Stomach (tissue), 9 donors: Measurements from ENCODE around the gene RNF220. TPM values are rescaled to one million over a fixed set of nuclear protein-coding genes. Genes with fewer than 3 reads are reported as not detected.

Experiments used
- DNase-seq, 2 donors: peaks; one replicate each; pipeline versions ENCODE4 v3.0.0 to v3.0.0-alpha.2; 2013 to 2019
- H3K27ac ChIP-seq, 5 donors: fragments of 200-600 bp in 4 of 5; sonication (generic) in 4 of 5; one replicate each; pipeline ENCODE4 v1.5.1; 2013 to 2019; ENCODE audit warnings: mild to moderate bottlenecking in 1 of 5, moderate library complexity in 1 of 5
- H3K27me3 ChIP-seq, 3 donors: fragments of 200-600 bp; sonication (generic); one replicate each; pipeline ENCODE4 v1.5.1; 2017 to 2019; ENCODE audit warnings: mixed run types in 1 of 3
- H3K36me3 ChIP-seq, 4 donors: fragments of 200-600 bp; sonication (generic); 1 replicate in 3 of 4; 2 replicates in 1 of 4; pipeline ENCODE4 v1.5.1; 2016 to 2019
- H3K4me1 ChIP-seq, 4 donors: fragments of 200-600 bp; sonication (generic); one replicate each; pipeline ENCODE4 v1.5.1; 2016 to 2019
- H3K4me3 ChIP-seq, 4 donors: fragments of 200-600 bp; sonication (generic) in 3 of 4; one replicate each; pipeline ENCODE4 v1.5.1; 2016 to 2019; ENCODE audit warnings: mild to moderate bottlenecking in 1 of 4
- H3K9me3 ChIP-seq, 4 donors: fragments of 200-600 bp; sonication (generic); one replicate each; pipeline ENCODE4 v1.5.1; 2016 to 2019
- EP300 ChIP-seq: sonication (generic); formaldehyde crosslinking; IDR thresholded peaks from one replicate; pipeline ENCODE4 v1.6.1; 2017; ENCODE audit warnings: antibody characterized with exemption
- POLR2A ChIP-seq, 4 donors: fragments of 450-650 bp; IDR thresholded peaks; one replicate each; pipeline ENCODE4 v1.6.1; 2016; ENCODE audit warnings: antibody characterized with exemption in 4 of 4, control low read depth in 2 of 4, mild to moderate bottlenecking in 1 of 4, moderate library complexity in 1 of 4
- POLR2AphosphoS5 ChIP-seq, 3 donors: sonication (generic); formaldehyde crosslinking; IDR thresholded peaks; one replicate each; pipeline ENCODE4 v1.6.1; 2016; ENCODE audit warnings: antibody characterized with exemption in 3 of 3
- WGBS, 5 donors: extraction: QIAGEN DNeasy Blood & Tissue Kit in 3 of 5; methylation state at CpG; one replicate each; pipeline versions ENCODE4 v1.1.5 to v1.1.7; 2013 to 2018; 5-methylcytosine and 5-hydroxymethylcytosine counted together
- intact Hi-C: fragments of 100-400 bp; cut with DNase I; formaldehyde crosslinking; loops from one replicate; pipeline ENCODE4 v1.15.1; 2023; ENCODE audit warnings: low total_unique reads
- polyA plus RNA-seq, 3 donors: library from polyadenylated mRNA; stranded (reverse); fragments of 200-250 nt; gene quantifications; one replicate each; pipeline ENCODE4 v1.2.3, GENCODE V29; 2013
- total RNA-seq, 5 donors: library from RNA; depleted of rRNA; stranded (reverse); fragments of >200 nt; gene quantifications; one replicate each; pipeline versions ENCODE4 v1.1.0 to v1.2.3, GENCODE V29; 2014 to 2016
- TF ChIP-seq, protein P1 (sequence below), 7 experiments: fragments of 450-650 bp in 4 of 7; fragments of 200-600 bp in 3 of 7; sonication (generic) in 3 of 7; IDR thresholded peaks; one replicate each; pipeline ENCODE4 v1.5.1; 2016 to 2019; ENCODE audit warnings: antibody characterized with exemption in 7 of 7, control low read depth in 2 of 7, mild to moderate bottlenecking in 1 of 7
- donor health status: healthy with polysubstance abuse.
- donor health status: Bipolar disorder and iron deficiency.
- donor health status: healthy.

Gene RNF220
- total and polyA plus RNA-seq, 8 donors, result 21.0 to 207 (median 47.2) TPM

DNA sequence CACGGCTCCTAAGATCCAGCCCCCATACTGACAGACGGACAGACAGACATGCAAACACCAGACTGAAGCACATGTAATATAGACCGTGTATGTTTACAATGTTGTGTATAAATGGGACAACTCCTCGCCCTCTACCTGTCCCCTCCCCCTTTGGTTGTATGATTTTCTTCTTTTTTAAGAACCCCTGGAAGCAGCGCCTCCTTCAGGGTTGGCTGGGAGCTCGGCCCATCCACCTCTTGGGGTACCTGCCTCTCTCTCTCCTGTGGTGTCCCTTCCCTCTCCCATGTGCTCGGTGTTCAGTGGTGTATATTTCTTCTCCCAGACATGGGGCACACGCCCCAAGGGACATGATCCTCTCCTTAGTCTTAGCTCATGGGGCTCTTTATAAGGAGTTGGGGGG, 246.0 kb downstream of the RNF220 start:
- Histone ChIP-seq H3K4me3 (no peak overlapping the region), H3K9me3 (no peaks in the 10 kb centered on the region), H3K27ac (peak overlapping the region in 1 of 5 donors; percentile 43), H3K36me3 (peaks cover 29 to 93% (median 82%) of the 10 kb centered on the region in 4 donors), H3K4me1 (peaks cover 0 to 23% (median 9%) of the 10 kb centered on the region in 4 donors), H3K27me3 (no peaks in the 10 kb centered on the region)
- TF ChIP-seq POLR2A (IDR thresholded peaks at IDR 0.05) (no peak), POLR2AphosphoS5 (IDR thresholded peaks at IDR 0.05) (no peak)
- intact Hi-C loops, result loop anchor here (5.0 kb wide), 1 partner anchor 44 kb away; no protein-coding TSS in a partner anchor
- no peak for DNase-seq
- WGBS, 5 donors, result 77 to 83% (median 80%) methylated on average over 8 of the region's 8 CpGs

GRCh38 chr1:44652445-44653106, 247.5 kb downstream of the RNF220 start:
- intact Hi-C loops, result loop anchor here (5.0 kb wide), 1 partner anchor 45 kb away; no protein-coding TSS in a partner anchor
- H3K4me3 ChIP-seq, result no peak overlapping the region
- H3K9me3 ChIP-seq, result no peaks in the 10 kb centered on the region
- H3K4me1 ChIP-seq, result peaks cover 0 to 10% (median 5%) of the 10 kb centered on the region in 4 donors
- peak overlapping the region in 1 of 5 donors; percentile 5 for H3K27ac ChIP-seq
- peak; percentile 83 to 91 for DNase-seq
- H3K27me3 ChIP-seq, result no peaks in the 10 kb centered on the region
- 51 to 62% (median 53%) methylated on average over 7 of the region's 7 CpGs for WGBS, 5 donors
- no peak for TF ChIP-seq EP300
- TF ChIP-seq, protein P1, sequence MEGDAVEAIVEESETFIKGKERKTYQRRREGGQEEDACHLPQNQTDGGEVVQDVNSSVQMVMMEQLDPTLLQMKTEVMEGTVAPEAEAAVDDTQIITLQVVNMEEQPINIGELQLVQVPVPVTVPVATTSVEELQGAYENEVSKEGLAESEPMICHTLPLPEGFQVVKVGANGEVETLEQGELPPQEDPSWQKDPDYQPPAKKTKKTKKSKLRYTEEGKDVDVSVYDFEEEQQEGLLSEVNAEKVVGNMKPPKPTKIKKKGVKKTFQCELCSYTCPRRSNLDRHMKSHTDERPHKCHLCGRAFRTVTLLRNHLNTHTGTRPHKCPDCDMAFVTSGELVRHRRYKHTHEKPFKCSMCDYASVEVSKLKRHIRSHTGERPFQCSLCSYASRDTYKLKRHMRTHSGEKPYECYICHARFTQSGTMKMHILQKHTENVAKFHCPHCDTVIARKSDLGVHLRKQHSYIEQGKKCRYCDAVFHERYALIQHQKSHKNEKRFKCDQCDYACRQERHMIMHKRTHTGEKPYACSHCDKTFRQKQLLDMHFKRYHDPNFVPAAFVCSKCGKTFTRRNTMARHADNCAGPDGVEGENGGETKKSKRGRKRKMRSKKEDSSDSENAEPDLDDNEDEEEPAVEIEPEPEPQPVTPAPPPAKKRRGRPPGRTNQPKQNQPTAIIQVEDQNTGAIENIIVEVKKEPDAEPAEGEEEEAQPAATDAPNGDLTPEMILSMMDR (IDR thresholded peaks at IDR 0.05), result peak in 5 of 7 experiments; percentile 86 to 96 (median 92)
- peak in 1 of 3 donors; percentile 51 for TF ChIP-seq POLR2AphosphoS5 (IDR thresholded peaks at IDR 0.05)
- TF ChIP-seq POLR2A (IDR thresholded peaks at IDR 0.05), result no peak
- peaks cover 29 to 93% (median 77%) of the 10 kb centered on the region in 4 donors for H3K36me3 ChIP-seq

GRCh38 chr1:44653107-44653964, 248.3 kb downstream of the RNF220 start:
- no peak for DNase-seq
- Histone ChIP-seq H3K9me3 (no peaks in the 10 kb centered on the region), H3K4me1 (peaks cover 0 to 3% (median under 1%) of the 10 kb centered on the region in 4 donors), H3K4me3 (no peak overlapping the region), H3K27ac (no peak overlapping the region), H3K27me3 (no peaks in the 10 kb centered on the region), H3K36me3 (peaks cover 29 to 86% (median 72%) of the 10 kb centered on the region in 4 donors)
- TF ChIP-seq, protein P1 (IDR thresholded peaks at IDR 0.05), result peak in 1 of 7 experiments; percentile 5
- no peak for TF ChIP-seq POLR2AphosphoS5 (IDR thresholded peaks at IDR 0.05)
- intact Hi-C loops, result loop anchor here (5.0 kb wide), 1 partner anchor 46 kb away; no protein-coding TSS in a partner anchor
- 63 to 67% (median 64%) methylated on average over 11 of the region's 11 CpGs for WGBS, 5 donors

DNA sequence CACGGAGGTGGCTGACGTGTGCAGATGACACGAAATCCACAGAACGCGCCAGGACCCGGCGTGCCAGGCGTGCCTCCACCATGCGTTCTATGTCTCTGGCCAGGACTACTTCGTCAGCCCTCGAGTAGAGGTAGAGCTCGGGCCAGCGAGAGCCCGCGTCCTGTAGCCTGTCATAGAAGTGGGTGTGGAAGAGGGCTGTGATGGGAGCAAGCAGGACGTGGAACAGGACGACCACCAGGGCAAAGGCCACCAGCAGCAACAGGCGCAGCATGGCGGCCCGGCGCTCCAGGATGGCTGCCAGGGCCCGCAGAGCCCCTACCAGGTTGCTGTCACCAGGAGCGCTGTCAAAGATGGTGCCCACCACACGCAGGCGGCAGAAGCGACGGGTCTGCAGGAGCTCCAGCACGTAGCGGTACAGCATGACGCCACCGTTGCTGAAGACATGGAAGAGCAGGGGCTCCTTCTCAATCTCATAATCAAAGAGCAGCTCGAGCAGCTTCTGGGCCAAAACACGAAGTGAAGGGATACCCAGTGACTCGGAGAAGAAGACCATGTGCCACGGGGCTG, 249.6 kb downstream of the RNF220 start:
- whole genome bisulfite sequencing, 5 donors, result 91 to 96% (median 94%) methylated on average over 23 to 35 of the region's 35 CpGs
- H3K36me3 ChIP-seq, result peaks cover 19 to 80% (median 61%) of the 10 kb centered on the region in 4 donors
- DNase-seq, result no peak
- no peak overlapping the region for H3K27ac ChIP-seq
- no peak overlapping the region for H3K4me3 ChIP-seq
- intact Hi-C loops, result loop anchor here (5.0 kb wide), 1 partner anchor 47 kb away; no protein-coding TSS in a partner anchor
- H3K27me3 ChIP-seq, result no peaks in the 10 kb centered on the region
- H3K9me3 ChIP-seq, result no peaks in the 10 kb centered on the region
- H3K4me1 ChIP-seq, result peaks cover 0 to 5% (median under 1%) of the 10 kb centered on the region in 4 donors
- TF ChIP-seq EP300 (no peak), POLR2AphosphoS5 (IDR thresholded peaks at IDR 0.05) (no peak), POLR2A (IDR thresholded peaks at IDR 0.05) (no peak)
- TF ChIP-seq, protein P1 (IDR thresholded peaks at IDR 0.05), result no peak
